GM21381 (cell line): ENCODE results near the gene AFG1L.
"Not testable (repeated sequence)": the region's sequence is repeated elsewhere in the genome, so short reads cannot be mapped to it uniquely, and the experiment has no call there.

ENCODE experiments used
- ATAC-seq: cut with Tn5 transposase; IDR thresholded peaks from one replicate; pipeline ENCODE4 v1.9.1; 2021; ENCODE audit warnings: mild to moderate bottlenecking, moderate library complexity; ENCODE audit not compliant: unreplicated experiment

The AFG1L gene

GRCh38 chr6:108449717-108450116 lies 154.9 kb downstream of the AFG1L start:
- not testable (repeated sequence) for ATAC-seq

- ATAC-seq, result no peak
These were observed 157.0 kb downstream of the AFG1L start for GRCh38 chr6:108451816-108452215.

- ATAC-seq, result no peak
These were observed 157.9 kb downstream of the AFG1L start for GRCh38 chr6:108452711-108453195.

- ATAC-seq, result no peak
These were observed 158.8 kb downstream of the AFG1L start for GRCh38 chr6:108453601-108454185.

- no peak for ATAC-seq
These were observed 159.5 kb downstream of the AFG1L start for GRCh38 chr6:108454356-108454755.

- ATAC-seq, result no peak
These were observed 160.8 kb downstream of the AFG1L start for GRCh38 chr6:108455688-108456087.

GRCh38 chr6:108463784-108464183 lies 168.9 kb downstream of the AFG1L start:
- no peak for ATAC-seq

GRCh38 chr6:108464418-108465097 lies 169.7 kb downstream of the AFG1L start:
- no peak for ATAC-seq

- ATAC-seq, result no peak
These were observed 170.2 kb downstream of the AFG1L start for GRCh38 chr6:108465098-108465495.

- ATAC-seq, result no peak
These were observed 173.5 kb downstream of the AFG1L start for GRCh38 chr6:108468346-108468745.

DNA sequence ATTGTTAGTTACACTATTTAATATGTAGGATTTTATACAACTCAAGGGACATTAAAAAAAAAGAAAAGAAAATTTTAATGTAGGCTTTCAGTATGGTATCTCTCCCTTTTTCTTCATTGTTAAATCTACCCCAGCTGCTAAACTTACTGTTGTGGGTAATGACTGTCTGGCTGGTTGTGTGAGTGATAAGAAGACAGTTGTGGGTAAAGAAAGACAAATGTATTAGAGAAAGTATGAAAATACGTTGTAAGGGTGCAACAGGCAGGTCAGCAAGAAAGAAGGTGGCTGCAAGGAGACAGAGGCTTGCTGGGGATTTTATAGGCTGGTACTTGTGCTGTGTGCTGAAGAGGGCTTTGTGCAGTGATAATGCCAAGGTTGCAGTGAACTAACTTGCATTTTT lies 174.5 kb downstream of the AFG1L start:
- ATAC-seq, result no peak

DNA sequence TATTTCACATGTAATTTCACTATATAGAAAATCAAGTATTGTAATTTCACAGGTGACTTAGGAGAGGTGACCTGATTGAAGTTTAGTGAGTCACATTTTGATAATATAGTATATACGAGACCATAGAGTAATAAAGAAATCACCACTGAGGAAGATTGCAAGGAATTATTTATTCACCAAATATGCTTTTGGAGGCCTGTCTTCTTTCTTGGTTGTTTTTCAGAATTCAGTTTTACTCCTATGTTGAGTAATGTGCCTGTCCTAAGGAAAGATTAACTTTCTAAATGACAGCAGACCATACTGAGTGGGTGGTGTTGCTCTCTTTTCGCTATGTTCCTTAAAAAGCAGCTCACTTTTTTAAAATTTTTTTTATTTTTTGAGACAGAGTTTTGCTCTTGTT lies 178.3 kb downstream of the AFG1L start:
- ATAC-seq, result no peak

- no peak for ATAC-seq
These were observed 181.5 kb downstream of the AFG1L start for GRCh38 chr6:108476376-108476775.

DNA sequence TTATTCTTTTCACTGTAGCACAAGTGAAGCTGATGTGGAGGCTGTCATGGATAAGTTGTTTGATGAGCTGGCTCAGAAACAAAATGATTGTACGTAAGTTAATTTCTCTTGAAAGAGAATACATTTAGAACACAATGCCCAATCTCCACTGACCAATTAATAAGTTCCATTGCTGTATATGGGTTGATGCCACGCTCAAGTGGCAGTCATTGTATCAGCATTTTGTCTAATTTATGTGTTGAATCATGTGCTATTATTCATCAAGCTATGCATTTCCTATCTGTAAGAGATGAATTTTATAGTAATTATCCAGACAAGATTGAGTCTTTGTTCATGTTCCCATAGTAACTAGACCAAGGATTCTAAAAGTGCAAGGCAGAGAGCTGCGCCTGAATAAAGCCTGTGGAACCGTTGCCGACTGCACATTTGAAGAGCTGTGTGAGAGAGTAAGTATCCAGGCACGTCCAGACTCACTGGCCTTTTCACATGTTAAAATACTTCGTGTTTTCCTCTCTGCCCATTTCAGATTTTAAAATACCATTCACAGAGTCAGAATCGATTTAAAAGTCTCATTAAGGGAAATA lies 182.1 kb downstream of the AFG1L start:
- ATAC-seq, result no peak

- no peak for ATAC-seq
These were observed 187.7 kb downstream of the AFG1L start for GRCh38 chr6:108482559-108482958.

DNA sequence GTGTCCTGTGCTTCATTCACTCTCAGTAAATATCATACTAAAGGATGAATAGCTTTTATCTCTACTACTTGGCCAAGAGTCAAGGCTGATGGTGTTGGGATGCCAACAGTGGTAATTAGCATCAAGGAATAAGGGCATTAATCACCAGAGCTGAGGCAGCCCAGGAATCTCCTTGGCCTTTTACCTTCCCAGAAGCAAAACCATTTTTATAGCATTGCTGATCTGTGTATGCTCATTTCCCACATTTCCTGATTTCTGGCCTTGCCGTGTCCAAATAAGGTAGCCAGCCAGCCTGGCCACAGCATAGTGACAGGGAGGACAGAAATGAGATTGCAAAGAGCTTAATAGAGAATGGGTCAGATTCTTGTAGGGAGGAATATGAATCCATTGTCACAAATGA lies 189.2 kb downstream of the AFG1L start:
- ATAC-seq, result no peak

DNA sequence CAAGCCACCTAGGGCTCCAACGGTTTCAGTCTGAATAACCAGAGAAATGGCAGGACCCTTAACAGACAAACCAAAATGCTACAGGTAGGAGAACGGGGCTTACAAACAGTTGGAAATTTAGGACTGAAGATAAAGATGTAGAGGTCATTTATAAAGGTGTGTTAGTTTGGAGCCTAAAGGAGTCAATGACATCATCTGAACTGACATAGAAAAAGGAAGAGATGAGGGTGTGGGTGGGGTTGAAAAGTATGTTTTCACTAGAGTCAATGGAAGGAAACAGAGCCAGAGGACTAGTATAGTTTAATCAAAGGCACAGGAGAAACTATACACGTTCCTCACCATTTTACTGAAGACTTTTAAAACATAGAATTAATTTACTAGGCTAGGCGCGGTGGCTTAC lies 194.8 kb downstream of the AFG1L start:
- no peak for ATAC-seq

- ATAC-seq, result no peak
These were observed 197.4 kb downstream of the AFG1L start for GRCh38 chr6:108492131-108492766.

DNA sequence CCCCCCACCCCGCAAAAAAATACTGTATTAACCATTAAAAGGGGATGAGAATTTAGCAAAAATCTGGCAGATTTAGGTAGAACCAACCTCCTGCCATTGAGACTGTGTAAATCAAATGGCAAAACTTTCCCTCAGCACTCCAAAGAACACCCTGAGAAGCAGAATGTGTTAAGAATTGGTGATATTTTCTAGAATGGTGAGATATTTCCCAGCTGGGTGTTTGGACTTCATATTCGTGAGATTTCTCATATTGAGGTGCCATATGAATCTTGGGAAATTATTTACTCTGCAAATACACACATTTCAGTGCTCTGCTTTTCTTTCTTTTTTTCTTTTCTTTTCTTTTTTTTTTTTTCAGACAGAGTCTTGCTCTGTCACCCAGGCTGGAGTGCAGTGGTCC lies 199.6 kb downstream of the AFG1L start:
- no peak for ATAC-seq

DNA sequence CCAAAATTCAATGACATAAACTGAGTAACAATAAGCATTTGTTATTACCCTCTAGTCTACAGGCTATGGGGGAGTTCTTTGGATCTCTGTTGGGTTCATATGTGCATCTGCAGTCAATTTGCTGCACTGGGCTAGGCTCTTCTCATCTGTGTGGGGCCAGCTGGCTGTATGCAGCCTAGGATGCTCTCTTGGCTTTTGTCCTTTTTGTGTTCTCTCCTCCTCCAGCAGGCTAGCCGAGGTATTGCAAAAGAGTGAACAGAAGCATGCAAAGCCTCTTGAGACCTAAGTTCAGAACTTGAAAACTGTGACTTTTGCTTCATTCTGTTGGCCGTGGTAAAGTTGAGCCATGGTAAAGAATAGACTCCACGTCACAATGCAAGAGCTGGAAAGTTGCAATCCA lies 203.0 kb downstream of the AFG1L start:
- ATAC-seq, result no peak

DNA sequence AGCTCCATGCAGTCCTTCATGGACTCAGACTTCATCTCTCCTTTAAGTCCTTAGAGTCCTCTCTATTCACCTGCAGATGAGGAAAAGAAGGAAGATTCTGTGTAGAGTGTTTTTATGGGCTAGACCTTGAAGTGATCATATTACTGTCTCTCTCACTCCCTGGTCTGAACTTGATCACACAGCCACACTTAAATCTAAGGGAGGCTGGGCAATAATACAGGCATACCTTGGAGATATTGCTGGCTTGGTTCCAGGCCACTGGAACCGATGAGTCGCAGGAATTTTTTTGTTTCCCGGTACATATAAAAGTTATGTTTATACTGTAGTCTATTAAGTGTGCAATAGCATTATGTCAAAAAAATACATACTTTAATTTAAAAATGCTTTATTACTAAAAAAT lies 206.7 kb downstream of the AFG1L start:
- no peak for ATAC-seq

DNA sequence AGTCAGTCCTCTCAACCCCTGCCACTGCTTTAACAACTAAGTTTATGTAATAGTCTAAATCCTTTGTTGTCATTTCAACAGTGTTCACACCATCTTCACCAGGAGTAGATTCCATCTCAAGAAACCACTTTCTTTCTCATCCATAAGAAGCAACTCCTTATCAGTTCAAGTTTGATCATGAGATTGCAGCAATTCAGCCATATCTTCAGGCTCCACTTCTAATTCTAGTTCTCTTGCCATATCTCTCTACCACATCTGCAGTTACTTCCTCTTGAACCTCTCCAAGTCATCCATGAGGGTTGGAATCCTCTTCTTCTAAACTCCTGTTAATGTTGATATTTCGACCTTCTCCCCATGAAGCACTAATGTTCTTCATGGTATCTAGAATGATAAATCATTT lies 208.0 kb downstream of the AFG1L start:
- no peak for ATAC-seq
